A549 treated with DMSO at 1 μM for 4 hours (cell line): ENCODE data around the gene MFSD6L. TPM values are rescaled to one million over a fixed set of nuclear protein-coding genes. Genes with fewer than 3 reads are reported as not detected.

ENCODE experiments used
- total RNA-seq: library from RNA; stranded (reverse); fragments of 200-300 nt; extraction: Qiagen RNA extraction; gene quantifications from 5 replicates; pipeline ENCODE4 v1.2.3, GENCODE V29; 2022; ENCODE audit warnings: low read depth

The MFSD6L gene
- total RNA-seq = not detected in 5 replicates

DNA sequence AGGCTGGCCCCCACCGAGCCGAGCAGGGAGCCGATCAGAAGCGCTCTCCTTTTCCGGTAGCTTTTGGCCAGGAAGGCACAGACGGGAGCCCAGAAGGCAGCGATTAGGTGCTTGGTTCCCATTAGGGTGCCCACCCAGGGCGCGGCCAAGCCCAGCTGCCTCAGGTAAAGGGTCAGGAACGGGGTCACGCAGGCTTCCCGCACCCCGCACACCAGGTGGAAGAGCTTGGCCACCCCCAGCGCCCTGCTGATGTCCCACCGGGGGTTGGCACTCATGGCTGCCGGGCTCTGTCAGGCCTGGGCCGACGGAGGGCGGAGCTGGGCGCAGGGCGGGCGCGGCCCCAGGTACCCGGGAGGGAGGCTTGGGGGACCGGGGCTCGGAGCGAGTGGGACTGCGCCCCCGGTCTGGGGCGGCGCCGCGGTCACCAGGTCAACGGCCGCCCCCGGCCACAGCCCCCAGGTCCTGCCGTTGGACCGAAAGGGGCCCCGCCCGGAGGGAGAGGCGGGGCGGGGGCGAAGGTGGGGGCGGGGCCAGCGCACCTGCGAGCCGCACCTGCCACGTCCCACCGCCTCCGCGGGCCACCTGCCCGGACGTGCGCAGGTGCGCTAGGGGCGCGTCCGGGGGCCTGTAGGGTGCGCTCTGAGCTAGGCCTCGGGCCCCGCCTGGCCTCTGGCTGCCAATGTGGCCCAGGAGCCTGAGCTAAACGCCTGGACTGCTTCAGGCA, at the start of gene MFSD6L:
Gene MFSD6L (minus strand): TSS at position 520 of the 724 bp plus-strand sequence. CDS start 245 bp downstream, at position 275.

GRCh38 chr17:8758137-8758596, 41.0 kb downstream of the MFSD6L start, which contains the start of gene SPDYE4:
TSS of gene SPDYE4 (minus strand) at chr17:8758546. CDS start at chr17:8758382, 164 bp downstream.

Other genes starting within 250 kb of the MFSD6L start
- gene MYH10, start 168.6 kb downstream of the MFSD6L start, total RNA-seq = 19.1 to 26.8 TPM (median 24.5 TPM) in 5 replicates
- gene CCDC42, start 54.5 kb downstream of the MFSD6L start, total RNA-seq = not detected in 5 replicates
- gene SPDYE4, start 40.8 kb downstream of the MFSD6L start, total RNA-seq = not detected in 5 replicates
- gene PIK3R6, start 68.3 kb upstream of the MFSD6L start, total RNA-seq = not detected in 5 replicates
- gene PIK3R5, start 166.3 kb upstream of the MFSD6L start, total RNA-seq = 0.07 to 0.09 TPM in 2 of 5 replicates, not detected in the others
- gene NTN1, start 222.1 kb upstream of the MFSD6L start, total RNA-seq = 0.32 to 0.50 TPM (median 0.41 TPM) in 5 replicates